ENCODE measurements around the gene XYLT1.

GRCh38 chr16:17276010-17276530, 194.7 kb downstream of the XYLT1 start:
- no peak for TF ChIP-seq POLR2A (IDR thresholded peaks at IDR 0.05)
- TF ChIP-seq, protein P1, sequence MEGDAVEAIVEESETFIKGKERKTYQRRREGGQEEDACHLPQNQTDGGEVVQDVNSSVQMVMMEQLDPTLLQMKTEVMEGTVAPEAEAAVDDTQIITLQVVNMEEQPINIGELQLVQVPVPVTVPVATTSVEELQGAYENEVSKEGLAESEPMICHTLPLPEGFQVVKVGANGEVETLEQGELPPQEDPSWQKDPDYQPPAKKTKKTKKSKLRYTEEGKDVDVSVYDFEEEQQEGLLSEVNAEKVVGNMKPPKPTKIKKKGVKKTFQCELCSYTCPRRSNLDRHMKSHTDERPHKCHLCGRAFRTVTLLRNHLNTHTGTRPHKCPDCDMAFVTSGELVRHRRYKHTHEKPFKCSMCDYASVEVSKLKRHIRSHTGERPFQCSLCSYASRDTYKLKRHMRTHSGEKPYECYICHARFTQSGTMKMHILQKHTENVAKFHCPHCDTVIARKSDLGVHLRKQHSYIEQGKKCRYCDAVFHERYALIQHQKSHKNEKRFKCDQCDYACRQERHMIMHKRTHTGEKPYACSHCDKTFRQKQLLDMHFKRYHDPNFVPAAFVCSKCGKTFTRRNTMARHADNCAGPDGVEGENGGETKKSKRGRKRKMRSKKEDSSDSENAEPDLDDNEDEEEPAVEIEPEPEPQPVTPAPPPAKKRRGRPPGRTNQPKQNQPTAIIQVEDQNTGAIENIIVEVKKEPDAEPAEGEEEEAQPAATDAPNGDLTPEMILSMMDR (IDR thresholded peaks at IDR 0.05): no peak
